Measurements from ENCODE around the gene MORN1.

Gene MORN1

GRCh38 chr1:2350501-2350900, 40.9 kb downstream of the MORN1 start:
- TF ChIP-seq USF1 (IDR thresholded peaks at IDR 0.05) (no peak), MAX (IDR thresholded peaks at IDR 0.05) (no peak), NFIC (IDR thresholded peaks at IDR 0.05) (no peak), TCF12 (IDR thresholded peaks at IDR 0.05; ENCODE audit: low read depth) (no peak), YY1 (IDR thresholded peaks at IDR 0.05; ENCODE audit: low read depth) (no peak), RAD21 (IDR thresholded peaks at IDR 0.05; ENCODE audit: low read depth) (no peak), TAF1 (IDR thresholded peaks at IDR 0.05; ENCODE audit: low read depth) (no peak), CEBPB (IDR thresholded peaks at IDR 0.05) (no peak), EGR1 (IDR thresholded peaks at IDR 0.05) (no peak), CREB1 (IDR thresholded peaks at IDR 0.05; ENCODE audit: low read depth) (no peak), EP300 (IDR thresholded peaks at IDR 0.05; ENCODE audit: borderline replicate concordance) (no peak), REST (IDR thresholded peaks at IDR 0.05; ENCODE audit: low read depth) (no peak), TEAD4 (IDR thresholded peaks at IDR 0.05) (no peak), FOXM1 (IDR thresholded peaks at IDR 0.05; ENCODE audit: borderline replicate concordance, low read depth) (no peak), ZBTB7A (IDR thresholded peaks at IDR 0.05; ENCODE audit: low read depth) (no peak)

- no peak for TF ChIP-seq YY1 (IDR thresholded peaks at IDR 0.05; ENCODE audit: low read depth)
- TF ChIP-seq NFIC (IDR thresholded peaks at IDR 0.05) = no peak
- TF ChIP-seq REST (IDR thresholded peaks at IDR 0.05; ENCODE audit: low read depth) = no peak
- TF ChIP-seq ZBTB7A (IDR thresholded peaks at IDR 0.05; ENCODE audit: low read depth) = no peak
- no peak for TF ChIP-seq TCF12 (IDR thresholded peaks at IDR 0.05; ENCODE audit: low read depth)
- TF ChIP-seq EP300 (IDR thresholded peaks at IDR 0.05; ENCODE audit: borderline replicate concordance) = no peak
- no peak for TF ChIP-seq TAF1 (IDR thresholded peaks at IDR 0.05; ENCODE audit: low read depth)
- TF ChIP-seq MAX (IDR thresholded peaks at IDR 0.05) = no peak
- TF ChIP-seq TEAD4 (IDR thresholded peaks at IDR 0.05) = no peak
- no peak for TF ChIP-seq CREB1 (IDR thresholded peaks at IDR 0.05; ENCODE audit: low read depth)
- TF ChIP-seq FOXM1 (IDR thresholded peaks at IDR 0.05; ENCODE audit: borderline replicate concordance, low read depth) = no peak
- TF ChIP-seq EGR1 (IDR thresholded peaks at IDR 0.05) = no peak
- TF ChIP-seq USF1 (IDR thresholded peaks at IDR 0.05) = no peak
These were observed 41.5 kb downstream of the MORN1 start for GRCh38 chr1:2349806-2350205.

GRCh38 chr1:2348346-2349325, 42.7 kb downstream of the MORN1 start:
- TF ChIP-seq ZBTB7A (IDR thresholded peaks at IDR 0.05; ENCODE audit: low read depth) = no peak
- TF ChIP-seq USF1 (IDR thresholded peaks at IDR 0.05) = no peak
- no peak for TF ChIP-seq REST (IDR thresholded peaks at IDR 0.05; ENCODE audit: low read depth)
- no peak for TF ChIP-seq RAD21 (IDR thresholded peaks at IDR 0.05; ENCODE audit: low read depth)
- no peak for TF ChIP-seq EGR1 (IDR thresholded peaks at IDR 0.05)
- TF ChIP-seq MAX (IDR thresholded peaks at IDR 0.05) = no peak
- no peak for TF ChIP-seq CEBPB (IDR thresholded peaks at IDR 0.05)
